Stimulated activated CD8-positive, alpha-beta memory T cell treated with anti-CD3 and anti-CD28 coated beads, Interleukin-7, amount 100 ng/mL, for 4 hours (primary cell): ENCODE measurements around the gene TBC1D28.
"Not testable (repeated sequence)": the region's sequence is repeated elsewhere in the genome, so short reads cannot be mapped to it uniquely, and the experiment has no call there.

ENCODE experiments used
- DNase-seq, 2 donors: peaks; one replicate each; pipeline ENCODE4 v3.0.0-alpha.2; 2020; ENCODE audit warnings: low read depth in 2 of 2

TBC1D28 gene

GRCh38 chr17:18613016-18613415 lies 31.2 kb downstream of the TBC1D28 start:
- not testable (repeated sequence) for DNase-seq

DNA sequence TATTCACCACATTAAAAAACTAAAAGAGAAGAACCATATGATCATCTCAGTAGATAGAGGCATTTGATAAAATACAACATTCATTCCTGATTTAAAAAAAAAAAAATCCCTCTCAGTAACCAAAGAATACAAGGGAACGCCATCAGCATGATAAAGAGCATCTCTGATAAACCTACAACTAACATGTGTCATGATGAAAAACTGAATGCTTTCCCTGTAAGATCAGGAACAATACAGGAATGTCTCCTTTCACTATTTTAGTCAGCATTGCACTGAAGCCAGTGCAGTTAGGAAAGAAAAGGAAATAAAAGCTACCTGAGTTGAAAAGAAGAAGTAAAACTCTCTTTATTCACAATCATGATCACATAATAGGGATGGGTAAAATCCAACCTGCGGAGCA lies 51.1 kb downstream of the TBC1D28 start:
- not testable (repeated sequence) for DNase-seq
